GM23338 (cell line): ENCODE measurements around the gene QRFP.

Experiments
- CREB1 ChIP-seq: fragments of 250-450 bp; sonication (Bioruptor Pico); IDR thresholded peaks from 2 replicates; pipeline ENCODE4 v1.5.0; 2020; ENCODE audit warnings: low read depth, mild to moderate bottlenecking, moderate library complexity
- CTCF ChIP-seq, 2 experiments: fragments of 200-600 bp in 1 of 2; sonication (generic) in 1 of 2; conservative IDR thresholded peaks; 2 replicates each; pipeline versions ENCODE4 v1.5.1 to v1.6.1; 2016 to 2017; ENCODE audit warnings: antibody characterized with exemption in 2 of 2, low read depth in 2 of 2, mild to moderate bottlenecking in 2 of 2, moderate library complexity in 1 of 2
- EZH2 ChIP-seq: fragments of 200-600 bp; sonication (generic); IDR thresholded peaks from one replicate; pipeline ENCODE4 v1.8.0; 2017; ENCODE audit warnings: antibody characterized with exemption, mild to moderate bottlenecking, low read depth; ENCODE audit not compliant: unreplicated experiment
- EZH2phosphoT487 ChIP-seq: fragments of 200-600 bp; sonication (generic); IDR thresholded peaks from one replicate; pipeline ENCODE4 v1.8.1; 2018; ENCODE audit warnings: antibody characterized with exemption; ENCODE audit not compliant: unreplicated experiment
- JUNB ChIP-seq: IDR thresholded peaks from one replicate; pipeline ENCODE4 v1.6.1; 2016; ENCODE audit warnings: antibody characterized with exemption; ENCODE audit not compliant: unreplicated experiment
- POLR2AphosphoS5 ChIP-seq: IDR thresholded peaks from 2 replicates; pipeline ENCODE4 v1.6.1; 2016; ENCODE audit warnings: antibody characterized with exemption, low read depth
- REST ChIP-seq: IDR thresholded peaks from one replicate; pipeline ENCODE4 v1.6.1; 2018; ENCODE audit warnings: antibody characterized with exemption; ENCODE audit not compliant: unreplicated experiment
- STAT1 ChIP-seq: IDR thresholded peaks from one replicate; pipeline ENCODE4 v1.6.1; 2016; ENCODE audit warnings: antibody characterized with exemption; ENCODE audit not compliant: unreplicated experiment
- ZNF114 ChIP-seq: fragments of 250-450 bp; sonication (Bioruptor Pico); IDR thresholded peaks from 2 replicates; pipeline ENCODE4 v1.5.0; 2020; ENCODE audit warnings: mild to moderate bottlenecking, moderate library complexity
- ZNF331 ChIP-seq: fragments of 250-450 bp; sonication (Bioruptor Pico); IDR thresholded peaks from 2 replicates; pipeline ENCODE4 v1.5.0; 2020; ENCODE audit warnings: low read depth, mild to moderate bottlenecking, moderate library complexity

DNA sequence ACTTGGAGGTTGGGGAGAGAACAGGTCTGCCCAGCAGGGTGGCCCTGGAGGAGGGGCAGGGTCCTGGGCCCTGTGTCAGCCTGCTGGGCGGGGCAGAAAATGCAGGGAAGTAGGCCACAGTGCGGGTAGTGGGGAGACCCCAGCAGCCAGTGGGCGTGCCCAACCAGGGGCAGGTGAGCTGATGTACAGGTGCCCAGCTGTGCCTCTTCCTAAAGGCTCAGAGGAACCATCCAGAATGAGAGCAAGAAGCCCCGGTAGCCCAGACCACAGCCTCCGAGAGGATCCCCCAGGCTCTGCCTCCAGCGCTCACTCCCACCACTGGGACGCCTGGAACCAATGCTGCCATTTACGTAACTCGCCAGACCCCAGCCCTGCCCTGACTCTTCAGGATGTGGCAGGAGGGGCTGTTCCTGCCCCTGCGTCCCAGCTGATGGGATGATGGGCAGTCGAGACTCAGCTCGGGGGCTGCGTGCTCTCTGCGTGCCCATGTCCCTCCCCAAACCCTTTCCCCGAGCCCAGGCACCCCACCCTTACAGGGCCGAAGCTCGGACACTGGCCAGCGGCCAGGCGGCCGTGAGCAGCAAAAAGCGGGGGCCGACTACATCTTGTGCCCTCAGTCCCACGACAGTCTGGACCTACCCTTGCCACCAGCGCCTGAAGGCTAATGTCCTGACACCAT lies 17.9 kb upstream of the QRFP start:
- TF ChIP-seq CTCF (conservative IDR thresholded peaks at IDR 0.05; ENCODE audit: low read depth in 2 of 2) (no peak), EZH2 (no peak), POLR2AphosphoS5 (no peak), EZH2phosphoT487 (no peak), CREB1 (no peak), JUNB (no peak), REST (no peak), ZNF331 (no peak), STAT1 (no peak), ZNF114 (CRISPR knock-in tag) (no peak)
